ENCODE data around the gene TRIM8.

The TRIM8 gene
- 15.7 to 95.3 (median 56.7) reads per million in 18 experiments for total RNA-seq

- DNase-seq: peak; percentile 44 to 59
Observed at GRCh38 chr10:102644066-102644645, at the start of gene TRIM8. TSS of gene TRIM8 (plus strand) at chr10:102644479. CDS start at chr10:102644618, 139 bp downstream.

GRCh38 chr10:102595293-102595692 lies 49.0 kb upstream of the TRIM8 start:
- DNase-seq: no peak

- DNase-seq: no peak
Observed at GRCh38 chr10:102595897-102596296, 48.4 kb upstream of the TRIM8 start.

- peak; percentile 54 to 68 for DNase-seq
Observed at GRCh38 chr10:102596506-102596971, 47.7 kb upstream of the TRIM8 start.

- no peak for DNase-seq
Observed at GRCh38 chr10:102597131-102597991, 46.9 kb upstream of the TRIM8 start.

- DNase-seq: no peak
Observed at GRCh38 chr10:102598243-102598642, 46.0 kb upstream of the TRIM8 start.

GRCh38 chr10:102599565-102600327 lies 44.5 kb upstream of the TRIM8 start:
- no peak for DNase-seq

- DNase-seq: no peak
Observed at GRCh38 chr10:102600816-102601215, 43.5 kb upstream of the TRIM8 start.

GRCh38 chr10:102601639-102602038 lies 42.6 kb upstream of the TRIM8 start:
- DNase-seq: no peak

- DNase-seq: no peak
Observed at GRCh38 chr10:102602272-102603045, 41.8 kb upstream of the TRIM8 start.

GRCh38 chr10:102603946-102604345 lies 40.3 kb upstream of the TRIM8 start:
- peak; percentile 26 to 79 for DNase-seq

GRCh38 chr10:102604439-102604841 lies 39.8 kb upstream of the TRIM8 start:
- no peak for DNase-seq

GRCh38 chr10:102605712-102606111 lies 38.6 kb upstream of the TRIM8 start:
- no peak for DNase-seq

- DNase-seq: no peak
Observed at GRCh38 chr10:102608487-102608886, 35.8 kb upstream of the TRIM8 start.

GRCh38 chr10:102610441-102610887 lies 33.8 kb upstream of the TRIM8 start:
- DNase-seq: no peak

GRCh38 chr10:102611514-102612087 lies 32.7 kb upstream of the TRIM8 start:
- no peak for DNase-seq

GRCh38 chr10:102612964-102613275 lies 31.4 kb upstream of the TRIM8 start:
- no peak for DNase-seq

- DNase-seq: no peak
Observed at GRCh38 chr10:102613286-102613685, 31.0 kb upstream of the TRIM8 start.

GRCh38 chr10:102613785-102614184 lies 30.5 kb upstream of the TRIM8 start:
- DNase-seq: no peak

- DNase-seq: no peak
Observed at GRCh38 chr10:102614888-102615287, 29.4 kb upstream of the TRIM8 start.

GRCh38 chr10:102615361-102615760 lies 28.9 kb upstream of the TRIM8 start:
- no peak for DNase-seq

Data from inflammatory macrophage (primary cell).